ENCODE measurements around the gene NPB.

NPB gene

GRCh38 chr17:81900181-81900820, 1.7 kb upstream of the NPB start:
- no peak for DNase-seq

GRCh38 chr17:81901167-81902022, 643 bp upstream of the NPB start:
- DNase-seq = no peak

DNA sequence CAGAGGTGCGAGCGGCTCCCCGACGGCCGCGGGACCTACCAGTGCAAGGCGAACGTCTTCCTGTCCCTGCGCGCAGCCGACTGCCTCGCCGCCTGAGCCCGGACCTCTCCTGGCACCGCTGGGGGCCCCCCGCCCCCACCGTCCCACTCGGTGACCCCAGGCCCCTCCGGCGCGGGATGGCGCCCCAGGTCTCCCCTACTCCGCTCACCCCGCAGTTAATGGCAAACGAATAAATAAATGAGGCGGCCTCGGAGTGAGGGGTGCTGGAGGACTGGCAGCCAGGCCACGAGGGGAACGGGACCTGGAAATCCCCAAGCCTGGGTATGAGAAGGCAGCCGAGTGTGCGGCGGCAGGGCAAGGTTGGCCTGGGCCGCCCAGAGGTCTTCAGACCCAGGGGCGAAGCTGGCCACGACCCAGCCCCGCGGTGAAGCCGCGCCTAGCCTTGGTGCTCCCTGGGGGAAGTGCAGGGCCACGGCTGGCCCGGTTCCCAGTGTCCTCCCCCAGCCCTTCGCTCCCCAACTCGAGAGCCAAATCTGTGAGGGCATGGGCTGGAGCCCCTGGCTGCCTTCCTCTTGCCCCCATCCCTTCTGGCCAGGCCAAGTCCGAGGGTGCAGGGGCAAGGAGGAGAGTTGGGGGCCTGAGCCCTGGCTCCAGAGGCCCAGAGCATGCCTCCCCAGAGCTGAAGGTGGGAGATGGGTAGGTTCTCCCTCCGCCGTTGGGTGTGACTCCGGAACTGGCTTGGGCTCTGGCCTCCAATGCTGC, 796 bp downstream of the NPB start:
- DNase-seq = no peak

DNA sequence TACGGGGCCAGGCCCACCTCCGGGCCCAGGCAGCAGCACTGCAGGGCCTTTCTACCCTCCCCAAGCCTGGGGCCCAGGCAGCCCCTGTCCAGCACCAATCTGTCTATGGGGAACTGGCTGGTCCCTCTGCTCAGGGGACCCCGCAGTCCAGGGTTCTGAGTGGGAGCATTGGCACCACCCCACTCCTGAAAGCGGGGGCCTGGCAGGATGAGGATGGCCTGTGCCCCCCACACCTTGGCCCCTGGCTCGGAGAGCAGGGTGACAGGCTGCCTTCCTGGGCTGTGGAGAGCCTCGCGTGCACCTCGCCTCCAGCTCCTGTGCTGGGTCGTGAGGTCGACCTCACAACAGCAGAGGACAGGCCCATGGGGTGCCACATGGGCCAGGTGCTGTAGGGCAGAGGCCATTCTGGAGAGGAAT, 1.4 kb downstream of the NPB start:
- no peak for DNase-seq

- DNase-seq = no peak
These were observed 2.0 kb downstream of the NPB start for GRCh38 chr17:81903896-81904599.

DNA sequence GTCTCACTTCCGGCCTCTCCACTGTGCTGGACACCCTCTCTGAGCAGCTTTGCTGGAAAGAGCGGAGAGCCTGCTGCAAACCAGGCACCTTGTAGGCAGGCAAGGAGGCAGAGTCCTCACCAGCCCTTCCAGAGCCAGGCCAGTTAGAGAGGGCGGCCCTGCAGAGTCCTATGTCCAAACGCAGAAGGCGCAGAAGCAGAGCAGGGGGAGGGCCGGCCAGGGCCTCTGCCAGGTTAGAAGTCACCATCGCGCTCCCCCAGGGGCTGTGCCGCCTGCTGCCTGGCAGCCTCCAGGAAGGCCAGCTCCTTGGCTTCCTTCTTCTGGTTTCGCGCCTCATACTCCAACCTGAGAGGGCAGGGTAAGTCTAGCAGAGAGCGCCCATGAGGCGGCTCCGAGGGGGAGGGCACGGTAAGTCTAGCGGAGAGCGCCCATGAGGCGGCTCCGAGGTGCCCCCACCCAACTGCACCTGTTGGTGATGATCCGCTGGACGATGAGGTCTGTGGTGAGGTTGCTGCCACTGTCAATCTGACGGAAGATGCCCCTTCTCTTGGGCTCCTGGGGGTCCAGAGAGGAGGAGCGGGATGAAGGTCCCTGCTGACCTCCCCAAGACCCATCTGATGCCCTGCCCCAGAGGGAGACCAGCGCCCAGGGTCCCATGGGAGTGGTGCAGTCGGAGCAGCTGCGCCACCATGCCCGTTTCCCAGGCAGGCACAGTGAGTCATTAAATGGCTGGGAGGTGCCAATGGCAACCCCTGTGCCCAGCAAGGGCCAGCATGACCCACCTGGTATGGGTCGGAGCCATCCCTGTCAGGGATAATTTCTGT, 2.8 kb downstream of the NPB start:
- DNase-seq = no peak

- DNase-seq = no peak
These were observed 3.4 kb downstream of the NPB start for GRCh38 chr17:81905424-81905875.

DNA sequence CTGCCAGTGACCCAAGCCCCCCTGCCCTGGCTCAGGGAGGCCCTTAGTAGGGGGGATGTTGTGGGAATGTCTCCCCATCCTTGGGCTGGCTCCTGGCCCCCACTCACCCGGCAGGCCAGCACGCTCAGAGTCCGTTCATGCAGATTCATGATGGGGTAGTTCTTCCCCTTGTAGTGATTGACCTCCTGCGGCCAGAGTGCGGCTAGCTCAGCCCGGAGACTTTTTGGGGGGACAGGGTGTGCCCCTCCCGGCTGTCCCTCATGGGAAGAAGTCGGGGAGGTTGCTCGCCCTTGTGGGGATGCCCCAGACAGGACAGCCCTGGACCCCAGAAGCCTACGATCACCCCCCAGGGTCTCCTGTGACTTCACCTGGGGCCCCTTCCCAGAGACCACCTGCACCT, 4.0 kb downstream of the NPB start:
- DNase-seq = no peak

DNA sequence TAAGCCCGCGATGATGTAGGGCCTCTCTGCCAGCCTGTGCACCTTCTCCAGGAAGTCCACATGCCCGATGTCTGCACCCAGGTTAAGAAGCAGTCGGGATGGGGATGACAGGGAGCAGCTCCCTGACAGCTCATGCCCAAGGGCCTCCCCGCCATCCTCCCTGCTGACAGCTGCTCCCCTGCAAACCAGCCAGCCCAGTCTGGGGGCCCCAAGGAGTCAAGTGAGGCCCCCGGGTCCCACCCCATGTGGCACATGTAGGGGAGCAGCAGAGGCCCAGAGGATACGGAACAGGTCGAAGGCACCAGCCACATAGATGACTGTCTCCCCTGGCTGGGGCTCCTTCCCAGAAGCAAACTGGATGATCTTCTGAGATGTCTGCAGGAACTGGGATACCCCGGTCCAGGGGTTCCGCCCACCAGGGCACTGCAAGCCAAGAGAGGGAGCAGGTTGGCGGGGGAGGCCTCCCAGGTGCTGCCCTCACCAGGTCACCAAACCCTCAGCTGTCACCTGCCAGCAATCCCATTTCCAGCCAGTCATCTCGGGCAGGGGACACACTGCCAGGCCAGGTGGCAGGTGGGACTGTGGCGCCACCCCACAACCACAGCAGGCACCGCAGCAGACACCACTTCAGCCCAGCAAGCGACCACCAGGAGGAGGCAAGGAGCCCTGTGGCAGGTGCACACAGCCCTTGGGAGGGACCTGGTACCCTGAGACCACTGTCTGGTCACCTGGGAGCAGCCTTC, 4.6 kb downstream of the NPB start:
- no peak for DNase-seq

- no peak for DNase-seq
These were observed 5.4 kb downstream of the NPB start for GRCh38 chr17:81907219-81908145.

GRCh38 chr17:81908793-81909192, 6.8 kb downstream of the NPB start:
- no peak for DNase-seq

DNA sequence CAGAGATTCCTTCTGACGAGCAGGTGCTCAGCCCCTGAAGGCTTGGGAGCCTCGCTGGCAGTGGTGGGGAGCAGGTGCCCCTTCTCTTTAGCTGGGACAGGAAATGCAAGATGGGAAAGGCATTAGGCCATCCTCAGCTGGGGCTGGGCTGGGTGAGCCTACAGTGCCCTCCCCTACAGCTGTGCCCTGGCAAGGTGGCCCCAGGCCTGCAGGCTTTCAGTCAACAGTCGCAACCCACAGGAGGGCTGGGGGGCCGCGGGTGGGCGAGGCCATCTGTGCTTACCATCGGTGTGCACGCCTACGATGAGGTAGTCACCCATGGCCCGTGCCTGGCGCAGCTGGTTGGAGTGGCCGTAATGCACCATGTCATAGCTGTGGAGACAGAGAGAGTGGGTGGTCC, 7.2 kb downstream of the NPB start:
- no peak for DNase-seq

DNA sequence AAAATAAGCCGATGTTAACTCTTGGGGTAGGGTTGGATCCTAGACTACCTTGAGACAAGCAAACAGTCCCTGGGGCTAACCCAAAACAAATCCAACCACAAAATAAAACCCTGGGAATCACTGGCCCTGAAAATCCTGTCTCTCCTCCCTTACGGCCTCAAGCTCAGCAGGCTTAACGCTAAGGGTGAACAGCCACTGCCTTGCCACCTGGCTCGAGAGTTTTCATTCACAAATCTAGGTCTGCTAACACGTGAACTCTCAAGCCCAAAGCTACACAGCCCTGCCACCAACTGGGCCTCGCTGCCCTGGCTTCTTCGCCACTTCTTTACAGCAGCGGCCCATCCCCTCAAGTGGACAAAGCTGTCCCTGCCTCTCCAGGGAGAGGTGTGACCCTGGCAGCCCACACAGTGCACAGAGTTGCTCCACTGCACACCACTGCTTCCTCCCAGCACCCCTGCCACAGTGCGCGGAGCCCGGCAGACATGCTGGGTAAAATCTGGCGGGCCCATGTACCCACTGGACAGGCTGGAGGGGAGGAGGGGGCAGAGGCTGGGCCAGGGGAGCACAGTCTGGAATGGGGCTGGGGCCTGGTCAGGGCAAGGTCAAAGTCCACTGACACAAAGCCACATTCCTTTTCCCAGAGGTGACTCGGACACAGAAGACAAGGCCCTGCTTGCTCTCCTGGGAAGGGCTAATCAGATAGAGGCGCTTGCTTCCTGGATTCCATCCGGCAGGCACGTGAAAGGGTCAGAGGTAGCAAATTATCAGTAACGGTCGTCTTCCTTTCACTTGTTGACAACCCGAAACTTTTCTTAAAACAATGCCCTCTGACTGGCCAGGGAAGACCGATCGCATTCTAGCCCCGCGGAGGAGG, 8.2 kb downstream of the NPB start:
- no peak for DNase-seq

- DNase-seq = no peak
These were observed 8.8 kb downstream of the NPB start for GRCh38 chr17:81910840-81911276.

- DNase-seq = no peak
These were observed 9.4 kb downstream of the NPB start, which contains the start of gene PCYT2 for GRCh38 chr17:81911277-81911961. Gene PCYT2 (minus strand): TSS chr17:81911399. CDS start chr17:81911355, 44 bp downstream.

DNA sequence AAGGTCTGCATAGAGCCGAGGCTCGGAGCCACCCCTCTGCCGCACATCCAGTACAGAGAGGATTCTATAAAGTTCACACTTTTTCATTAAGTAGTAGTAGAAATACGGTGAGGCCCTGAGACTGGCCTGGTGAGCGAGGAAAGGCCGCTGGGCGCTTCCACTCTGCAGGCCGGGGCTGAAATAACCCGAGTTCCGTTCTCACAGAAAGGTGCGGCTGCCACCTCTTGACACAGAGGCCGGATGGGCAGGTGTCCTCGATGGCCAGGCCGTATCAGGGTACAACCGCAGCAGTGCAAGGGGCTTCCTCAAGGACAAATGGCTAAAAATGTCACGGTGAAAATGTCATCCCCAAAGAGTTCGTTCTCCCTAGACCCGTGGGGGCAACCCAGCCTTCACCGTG, 9.9 kb downstream of the NPB start:
- DNase-seq = no peak

GRCh38 chr17:81912441-81913309, 10.6 kb downstream of the NPB start:
- no peak for DNase-seq

Measured in cortex of kidney (tissue), 1 donor.